Stimulated activated CD4-positive, alpha-beta T cell treated with anti-CD3 and anti-CD28 coated beads, Interleukin-15, amount 100 ng/mL, for 1 hour (primary cell): ENCODE data around the gene WHRN.

Experiments used
- DNase-seq, 2 donors: peaks; one replicate each; pipeline ENCODE4 v3.0.0-alpha.2; 2020; ENCODE audit warnings: low read depth in 1 of 2, low spot score in 1 of 2

Gene WHRN

DNA sequence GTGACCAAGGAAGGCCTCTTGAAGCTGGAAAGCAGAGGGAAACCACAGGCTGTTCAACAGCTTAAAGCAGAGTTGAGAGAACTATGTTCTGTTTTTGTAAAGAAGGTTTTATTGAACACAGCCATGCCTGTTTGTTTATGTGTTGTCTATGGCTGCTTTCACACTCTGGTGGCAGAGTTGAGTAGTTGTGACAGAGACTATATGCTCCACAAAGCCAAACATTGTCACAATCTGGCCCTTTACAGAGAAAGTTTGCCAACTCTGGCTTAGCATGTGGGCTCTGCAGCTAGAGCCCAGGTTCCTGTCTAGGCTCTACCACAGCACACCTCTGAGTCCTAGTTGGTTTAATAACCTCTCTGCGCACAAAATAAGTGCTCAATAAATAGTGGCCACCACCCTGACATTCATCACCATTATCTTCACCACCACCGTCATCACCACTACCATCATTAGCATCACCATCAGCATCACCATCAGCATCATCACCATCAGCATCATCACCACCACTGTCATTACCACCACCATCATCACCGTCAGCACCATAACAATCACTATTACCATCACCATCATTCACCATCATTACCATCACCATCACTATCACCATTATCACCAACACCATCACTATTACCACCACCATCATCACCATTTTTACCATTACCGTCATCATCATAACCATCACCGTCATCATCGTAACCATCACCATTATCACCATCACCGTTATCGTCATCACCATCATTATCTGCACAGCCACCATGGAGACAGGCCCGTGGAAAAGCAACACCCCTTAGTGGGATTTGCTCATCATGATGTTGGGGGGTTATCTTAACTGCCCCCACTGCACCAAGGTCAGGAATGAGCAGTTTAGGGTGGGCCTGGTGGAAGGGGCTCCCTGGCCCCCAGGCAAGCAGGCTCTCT is 135.8 kb downstream of the WHRN start:
- no peak for DNase-seq

DNA sequence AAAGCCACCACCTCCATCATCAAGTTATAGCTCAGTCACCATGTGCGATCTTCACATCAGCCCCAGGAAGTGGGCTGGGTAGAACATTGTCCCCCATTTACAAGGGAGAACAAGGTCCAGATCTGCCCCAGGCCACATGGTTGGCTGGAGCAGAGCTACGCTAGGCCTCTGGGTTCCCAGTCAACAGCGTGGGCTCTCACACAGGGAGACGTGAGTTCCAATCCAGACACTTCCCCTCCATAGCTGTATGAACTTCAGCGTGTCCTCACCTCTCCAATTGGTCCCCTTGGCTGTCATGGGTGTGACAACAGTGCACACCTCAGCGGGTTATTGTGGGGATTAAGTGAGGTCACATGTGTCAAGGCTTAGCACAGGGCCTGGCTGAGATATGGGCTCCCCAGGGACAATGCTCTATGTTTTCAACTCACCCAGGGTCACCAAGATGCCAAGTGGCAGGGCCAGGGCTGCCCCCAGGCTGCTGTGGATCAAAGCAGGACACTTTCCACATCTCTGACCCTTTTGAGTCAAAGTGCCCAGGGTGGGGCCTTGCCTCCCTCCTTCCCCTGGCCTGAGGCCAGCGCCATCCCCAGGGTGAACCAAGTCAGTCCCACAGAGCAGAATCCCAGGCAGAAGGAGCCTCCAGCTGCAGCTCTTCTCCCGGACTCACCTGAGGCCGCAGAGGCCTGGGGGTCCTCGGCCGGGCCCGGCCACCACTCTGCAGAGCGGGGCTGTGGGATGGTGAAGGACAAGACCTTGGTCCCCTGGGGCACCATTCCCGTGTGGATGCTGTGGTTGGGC is 137.3 kb downstream of the WHRN start:
- DNase-seq, result no peak

DNA sequence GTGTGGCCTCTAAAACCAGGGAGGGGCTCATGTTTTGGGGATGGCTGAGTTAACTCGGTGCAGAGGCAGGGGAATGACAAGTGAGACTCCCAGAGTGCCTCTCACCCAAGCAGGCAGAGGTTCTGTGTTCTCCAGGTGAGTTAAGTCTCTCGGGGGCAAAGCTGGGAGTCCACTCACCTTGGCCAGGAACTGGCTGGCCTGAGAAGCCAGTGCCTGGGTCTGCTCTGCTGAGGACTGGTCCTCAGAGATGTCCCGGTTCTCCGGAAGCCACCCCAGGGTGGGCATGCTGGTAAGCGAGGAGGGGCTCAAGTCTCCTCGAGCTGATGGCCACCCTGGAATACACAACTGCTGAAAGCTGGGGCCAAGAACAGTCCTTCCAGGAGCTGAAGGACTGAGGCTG is 137.9 kb downstream of the WHRN start:
- no peak for DNase-seq

DNA sequence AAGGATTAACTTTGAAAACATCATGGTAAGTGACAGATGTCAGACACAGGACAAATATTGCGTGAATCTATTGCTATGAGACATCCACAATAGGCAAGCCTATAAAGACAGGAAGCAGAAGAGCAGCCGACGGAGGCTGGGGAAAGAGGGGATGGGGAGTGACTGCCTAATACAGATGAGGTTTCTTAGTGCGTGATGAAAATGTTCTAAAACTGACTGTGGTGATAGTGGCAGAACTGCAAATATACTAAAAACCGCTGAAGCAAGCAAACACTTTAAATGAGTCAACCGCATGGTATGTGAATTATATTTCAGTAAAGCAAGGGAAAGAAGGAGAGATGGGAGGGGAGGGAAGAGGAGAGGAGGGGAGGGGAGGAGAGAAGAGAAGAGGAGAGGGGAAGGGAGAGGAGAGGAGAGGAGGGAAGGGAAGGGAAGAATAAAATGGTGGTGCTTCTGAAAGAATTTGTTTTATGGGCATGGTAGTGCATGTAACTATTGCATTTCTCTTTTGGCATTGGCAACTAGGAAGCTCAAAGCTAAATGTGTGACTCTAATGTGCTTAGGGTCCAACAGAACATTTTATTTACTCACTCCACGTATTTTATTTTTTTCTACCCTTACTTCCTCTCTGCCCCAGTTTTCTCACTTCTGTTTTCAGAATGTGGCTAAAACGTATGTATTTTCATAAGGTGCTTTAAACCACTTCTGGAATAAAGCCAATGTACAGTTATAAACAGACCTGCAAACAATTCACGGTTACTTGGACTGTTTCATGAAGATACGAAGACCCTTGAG is 138.7 kb downstream of the WHRN start:
- DNase-seq, result no peak

DNA sequence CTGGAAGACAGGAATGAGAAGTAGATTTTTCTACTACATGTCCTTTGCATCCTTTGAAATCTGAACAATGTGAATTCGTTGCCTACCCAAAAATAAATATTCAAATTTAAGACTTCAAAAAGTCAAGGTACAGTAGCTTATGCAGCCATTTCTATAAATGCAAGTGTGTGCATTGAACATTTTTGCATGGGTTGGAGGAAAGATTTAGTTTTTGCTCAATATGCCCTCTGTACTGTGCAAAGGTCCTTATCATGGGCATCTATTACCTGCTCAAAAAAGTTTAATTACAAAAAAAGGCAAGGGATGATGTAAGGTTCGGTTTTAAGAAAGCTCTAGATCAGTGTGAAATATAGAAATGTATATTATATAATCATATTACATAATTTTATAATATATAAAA is 140.1 kb downstream of the WHRN start:
- DNase-seq, result no peak

DNA sequence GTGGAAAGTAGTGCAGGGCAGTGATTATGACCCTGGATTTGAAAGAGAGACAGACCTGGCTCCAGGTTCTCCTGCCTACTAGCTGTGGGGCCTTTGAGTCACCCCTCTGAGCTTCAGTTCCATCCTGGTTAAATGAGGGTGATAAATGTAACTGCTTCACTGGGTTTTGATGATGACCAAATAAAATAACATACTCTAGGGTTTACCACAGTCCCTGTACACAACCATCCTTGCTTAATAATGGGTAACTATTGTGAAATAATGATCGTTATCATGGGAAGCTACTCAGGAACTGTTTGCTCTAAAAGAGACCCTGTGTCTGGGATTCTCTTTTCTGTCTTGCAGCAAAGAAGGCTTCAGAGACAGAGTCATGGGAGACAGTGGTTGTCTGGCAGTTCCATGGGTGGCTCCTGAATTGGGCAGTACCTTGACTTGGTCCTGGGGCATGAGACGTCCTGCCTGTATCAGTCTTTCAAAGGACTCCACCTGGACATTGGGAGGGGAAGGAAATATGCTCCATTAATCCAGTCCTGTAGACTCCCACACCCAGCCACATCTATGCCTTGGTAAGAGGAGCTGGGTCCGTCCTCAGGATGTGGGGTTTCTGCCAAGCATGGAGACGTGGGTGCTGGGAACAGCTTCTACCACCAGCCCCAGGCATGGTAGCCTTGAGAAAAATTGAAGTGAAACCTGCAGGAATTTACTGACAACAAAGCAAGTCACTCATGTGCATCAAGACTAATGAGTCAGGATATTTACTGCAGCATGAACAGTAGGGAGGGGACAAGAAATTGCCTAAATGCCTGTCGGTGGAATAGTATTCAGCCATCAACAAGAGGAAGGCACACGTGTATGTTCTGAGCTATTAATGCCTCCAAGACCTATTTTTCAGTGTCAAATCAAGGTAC is 140.9 kb downstream of the WHRN start:
- DNase-seq, result no peak

DNA sequence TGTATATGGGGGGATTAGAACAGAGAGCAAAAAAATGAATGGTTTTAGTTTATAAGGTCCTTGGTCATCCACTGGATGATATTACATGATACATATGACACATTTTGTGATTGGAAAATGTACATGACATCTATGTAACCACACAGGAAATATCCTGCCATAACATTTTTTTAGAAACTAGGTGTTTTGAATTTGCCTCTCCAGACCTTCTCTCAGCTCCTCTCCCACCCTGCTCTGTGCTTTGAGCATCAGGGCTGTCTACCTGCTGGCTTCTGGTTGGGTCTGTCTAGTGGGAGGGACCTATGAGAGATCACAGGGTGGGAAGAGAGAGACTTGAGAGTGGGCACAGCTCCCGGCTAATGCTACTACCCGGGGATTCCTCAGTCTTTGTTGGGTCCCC is 141.8 kb downstream of the WHRN start:
- DNase-seq, result no peak

DNA sequence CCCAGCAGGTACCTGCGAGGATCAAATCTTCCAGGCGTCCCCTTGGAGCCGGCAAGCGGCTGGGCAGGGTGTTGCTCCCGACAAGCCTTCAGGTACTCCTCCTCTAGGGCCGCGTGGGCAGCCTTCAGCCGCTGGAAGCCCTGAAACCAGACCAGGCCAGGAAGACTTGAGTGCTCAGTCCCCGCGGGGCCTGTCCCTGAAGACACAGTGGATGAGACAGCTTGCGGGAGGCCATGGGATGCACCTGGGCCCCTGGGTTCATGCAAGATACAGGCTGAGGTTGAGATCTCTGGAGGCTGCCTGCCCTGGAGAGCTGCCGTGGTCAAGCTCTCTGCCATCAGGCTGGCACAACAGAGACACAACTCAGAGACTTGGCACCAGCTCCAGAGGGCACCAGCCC is 142.9 kb downstream of the WHRN start:
- no peak for DNase-seq

DNA sequence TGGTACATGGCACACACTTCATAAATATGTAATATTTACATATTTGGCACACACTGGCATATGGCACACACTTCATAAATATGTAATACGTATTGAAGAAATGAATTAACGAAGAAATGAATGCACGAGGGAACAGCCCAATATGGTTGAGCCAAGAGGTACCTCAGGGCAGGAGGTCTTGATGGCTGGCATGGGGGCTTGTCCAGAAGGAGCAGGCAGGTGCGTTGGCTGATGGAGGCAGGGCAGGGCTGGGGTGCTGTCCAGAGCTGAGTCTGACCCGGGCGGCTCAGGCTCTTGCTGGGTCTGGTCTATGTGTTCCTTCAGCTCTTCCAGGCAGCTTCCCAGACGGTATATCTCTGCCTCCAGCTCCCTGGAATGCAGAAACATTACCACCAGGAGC is 143.7 kb downstream of the WHRN start:
- no peak for DNase-seq

DNA sequence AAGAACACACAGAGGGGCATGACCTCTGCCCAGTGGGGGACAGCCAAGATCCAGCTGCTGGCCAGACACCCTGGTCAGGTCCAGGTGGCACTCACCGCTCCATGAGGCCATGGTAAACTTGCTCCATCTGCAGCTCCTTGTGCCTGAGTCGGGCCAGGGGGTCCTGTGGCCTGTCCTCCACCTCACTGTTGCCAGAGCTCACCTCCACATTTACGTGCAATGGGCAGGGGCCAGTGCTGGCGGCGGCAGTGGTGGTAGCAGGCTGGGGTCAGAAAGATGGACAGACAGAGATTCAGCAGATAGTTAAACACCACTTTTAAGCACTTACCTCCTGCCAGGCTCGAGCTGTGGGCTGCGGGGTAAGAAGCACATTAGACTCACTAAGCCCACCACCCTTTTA is 145.5 kb downstream of the WHRN start:
- no peak for DNase-seq

DNA sequence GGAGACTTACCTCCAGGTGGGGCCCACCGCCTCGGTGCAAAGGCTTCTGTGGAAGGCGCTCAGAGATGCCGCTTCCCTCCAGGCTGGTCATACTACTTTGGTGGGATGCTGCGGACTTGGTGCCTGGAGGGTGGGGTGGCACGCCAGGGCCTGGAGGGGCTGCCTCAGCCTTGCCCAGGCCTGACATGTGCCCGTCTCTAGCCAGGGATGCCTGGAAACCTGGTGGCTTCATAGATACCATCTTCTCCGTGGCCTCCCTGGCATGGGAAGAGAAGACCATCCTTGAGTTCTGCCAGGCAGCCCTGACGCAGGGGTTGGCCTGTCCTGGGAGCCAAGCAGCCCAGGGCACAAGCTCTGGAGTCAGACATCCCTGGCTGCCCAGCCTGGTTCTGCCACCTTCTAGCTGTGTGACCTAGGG is 147.4 kb downstream of the WHRN start:
- no peak for DNase-seq

DNA sequence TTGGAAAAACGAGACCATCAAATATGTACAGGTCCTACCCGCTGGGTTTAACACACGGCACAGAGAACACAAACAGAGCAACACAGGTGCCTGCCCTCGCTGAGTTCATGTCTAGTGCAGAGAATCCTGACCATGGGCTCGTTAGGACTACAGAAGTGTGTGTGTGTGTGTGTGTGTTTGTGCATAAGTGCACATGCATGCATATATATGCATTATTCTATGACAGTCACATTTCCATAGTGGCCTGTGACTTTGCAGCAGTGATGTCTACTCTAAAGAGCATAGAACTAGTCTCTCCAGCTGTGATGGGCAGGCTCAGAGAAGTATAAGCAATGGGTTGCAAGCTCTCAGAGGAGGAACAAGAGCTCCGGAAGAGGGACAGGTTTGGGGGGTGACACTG is 147.9 kb downstream of the WHRN start:
- no peak for DNase-seq

DNA sequence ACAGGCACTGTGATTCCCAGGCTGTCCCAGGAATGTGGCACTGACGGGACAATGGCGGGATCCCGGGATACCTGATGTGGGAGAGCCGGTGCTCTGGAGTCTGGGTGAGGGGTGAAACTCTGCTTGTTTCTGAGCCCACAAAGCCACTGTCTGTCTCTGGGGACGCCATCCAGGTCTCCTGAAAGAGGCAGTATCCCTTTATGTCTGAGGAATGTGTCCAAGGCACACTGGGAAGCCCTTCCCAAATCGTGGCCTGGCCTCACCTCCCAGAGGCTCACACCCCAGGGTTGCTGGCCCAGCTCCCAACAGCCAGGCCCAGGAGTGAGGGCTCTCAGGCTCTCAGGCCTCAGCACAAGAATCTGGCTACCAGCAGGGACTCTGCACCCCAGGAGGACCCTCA is 148.5 kb downstream of the WHRN start:
- no peak for DNase-seq

DNA sequence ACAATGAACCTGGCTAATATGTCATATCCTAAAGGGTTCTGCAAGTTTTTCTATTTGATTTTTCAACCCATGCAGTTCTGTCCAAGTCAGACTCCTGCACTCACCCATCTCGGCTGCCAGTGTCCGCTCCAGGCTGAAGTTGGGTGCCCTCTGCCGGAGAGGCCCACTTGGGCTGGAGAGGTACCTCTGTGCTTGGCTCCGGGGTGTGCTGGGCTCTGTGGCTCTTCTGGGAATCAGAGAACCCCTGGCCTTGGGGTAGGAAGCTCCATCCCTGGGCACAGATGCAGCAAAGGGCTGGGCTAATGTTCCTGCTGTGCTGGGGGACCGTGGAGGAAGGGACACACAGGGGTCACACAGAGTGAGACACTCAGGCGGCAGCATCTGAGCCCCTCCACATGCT is 149.5 kb downstream of the WHRN start:
- DNase-seq, result no peak
